SK-N-MC (cell line): ENCODE data around the gene SNCA.

ENCODE experiments used
- EZH2 ChIP-seq: fragments of 200-600 bp; sonication (generic); IDR thresholded peaks from one replicate; pipeline ENCODE4 v1.6.1; 2017; ENCODE audit warnings: antibody characterized with exemption
- FOXP2 ChIP-seq: optimal IDR thresholded peaks from 2 replicates; pipeline ENCODE3; 2011; ENCODE audit warnings: mild to moderate bottlenecking, moderate library complexity; ENCODE audit not compliant: insufficient read depth; ENCODE audit errors: extremely low read length, control extremely low read depth
- POLR2AphosphoS5 ChIP-seq: IDR thresholded peaks from 2 replicates; pipeline ENCODE4 v1.6.1; 2012; ENCODE audit warnings: mild to moderate bottlenecking, low read depth, low read length, borderline replicate concordance

GRCh38 chr4:89745708-89746107 lies 91.3 kb downstream of the SNCA start:
- TF ChIP-seq POLR2AphosphoS5 (no peak), EZH2 (no peak), FOXP2 (no peak)
